Hematopoietic multipotent progenitor cell treated with erythropoietin and hydrocortisone succinate and interleukin-3 and kit ligand, for 4 days (in vitro differentiated cells): ENCODE data around the gene TOLLIP.
"Not testable (repeated sequence)": the region's sequence is repeated elsewhere in the genome, so short reads cannot be mapped to it uniquely, and the experiment has no call there.

Source experiments
- DNase-seq: peaks from one replicate; pipeline ENCODE4 v3.0.0-alpha.2; 2015

The TOLLIP gene

DNA sequence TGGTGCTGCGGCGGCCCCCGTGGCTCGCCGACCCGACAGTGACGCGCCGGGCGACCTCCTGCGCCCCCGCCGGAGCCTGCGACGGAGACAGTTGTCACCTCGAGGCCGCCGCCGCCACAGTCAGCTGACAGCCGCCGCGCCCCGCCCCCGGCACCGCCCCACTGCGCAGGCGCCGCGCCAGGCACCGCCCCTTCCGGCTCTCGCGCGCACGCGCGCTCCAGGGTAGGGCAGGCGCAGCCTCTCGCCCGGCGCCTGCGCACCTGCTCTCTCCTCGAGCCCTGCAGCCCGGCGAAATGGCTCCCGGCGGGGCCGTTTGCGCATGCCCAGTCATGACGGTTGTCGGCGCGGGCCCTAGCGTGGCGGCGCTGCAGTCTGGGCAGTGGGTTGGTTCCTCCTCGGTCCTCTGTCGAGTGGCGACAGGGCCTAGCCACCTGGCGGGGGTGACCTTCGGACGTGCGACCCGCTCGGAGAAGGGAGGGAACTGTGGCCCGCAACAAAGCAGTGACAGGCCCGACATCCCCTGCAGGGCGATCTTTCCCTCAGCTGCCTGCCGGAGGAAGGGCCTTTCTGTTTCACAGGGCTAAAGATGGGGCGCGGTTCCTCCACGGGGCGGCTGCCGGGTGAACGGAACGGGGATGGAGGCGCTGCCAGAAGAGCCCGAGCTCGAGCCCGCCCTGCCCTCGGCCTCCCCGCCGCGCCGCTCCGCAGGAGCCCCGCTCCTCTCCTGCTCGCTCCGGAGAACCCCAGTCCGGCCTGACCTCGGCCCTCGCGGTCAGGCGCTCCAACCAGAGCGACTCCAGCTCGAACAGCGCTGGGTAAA is at the start of gene TOLLIP:
TSS of gene TOLLIP (minus strand) at position 135 of the 820 bp plus-strand sequence. CDS start at position 1, 134 bp downstream.
- peak; percentile 97 for DNase-seq

DNA sequence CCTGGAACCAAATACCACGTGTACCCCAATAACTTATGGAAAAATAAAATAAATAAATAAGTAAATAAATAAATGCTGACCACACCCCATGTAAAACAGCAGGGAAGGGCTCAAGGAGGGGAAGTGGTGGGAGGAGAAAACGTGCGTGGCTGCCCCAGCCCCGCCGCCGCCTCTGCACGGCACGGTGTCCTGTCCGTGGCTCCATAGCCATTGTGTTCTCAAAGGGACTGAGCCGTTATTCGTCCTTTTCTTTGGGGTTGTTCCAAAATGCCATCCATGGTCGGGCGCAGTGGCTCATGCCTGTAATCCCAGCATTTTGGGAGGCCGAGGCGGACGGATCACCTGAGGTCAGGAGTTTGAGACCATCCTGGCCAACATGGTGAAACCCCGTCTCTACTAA is 49.5 kb upstream of the TOLLIP start:
- not testable (repeated sequence) for DNase-seq

DNA sequence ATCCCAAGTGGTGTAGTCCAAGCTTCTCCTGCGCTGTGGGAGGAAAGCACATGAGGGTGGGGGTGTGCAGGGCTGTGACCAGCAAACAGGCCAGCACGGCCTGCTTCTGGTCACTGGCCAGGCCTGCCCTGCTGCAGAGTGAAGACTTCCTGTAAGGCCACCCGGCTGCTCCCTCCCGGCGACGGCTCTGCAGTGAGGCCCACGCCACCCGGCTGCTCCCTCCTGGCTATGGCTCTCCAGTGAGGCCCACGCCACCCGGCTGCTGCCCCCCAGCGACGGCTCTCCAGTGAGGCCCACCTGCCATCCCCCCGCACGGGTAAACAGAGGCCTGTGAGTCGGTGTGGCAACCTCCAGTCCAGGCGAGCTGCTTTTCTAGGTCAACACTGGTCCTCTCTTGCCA is 48.9 kb upstream of the TOLLIP start:
- DNase-seq, result no peak

DNA sequence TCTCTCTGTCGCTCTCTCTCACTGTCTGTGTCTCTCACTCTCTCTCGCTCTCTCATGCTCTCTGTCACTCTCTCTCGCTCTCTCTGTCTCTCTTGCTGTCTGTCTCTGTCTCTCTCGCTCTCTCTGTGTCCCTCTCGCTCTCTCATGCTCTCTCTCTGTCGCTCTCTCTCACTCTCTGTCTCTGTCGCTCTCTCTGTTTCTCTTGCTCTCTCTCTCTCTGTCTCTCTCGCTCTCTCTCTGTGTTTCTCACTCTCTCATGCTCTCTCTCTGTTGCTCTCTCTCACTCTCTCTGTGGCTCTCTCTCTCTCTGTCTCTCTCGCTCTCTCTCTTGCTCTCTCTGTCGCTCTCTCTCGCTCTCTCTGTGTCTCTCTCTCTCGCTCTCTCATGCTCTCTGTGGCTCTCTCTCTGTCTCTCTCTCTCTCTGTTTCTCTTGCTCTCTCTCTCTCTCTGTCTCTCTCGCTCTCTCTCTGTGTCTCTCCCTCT is 47.1 kb upstream of the TOLLIP start:
- DNase-seq, result no peak

DNA sequence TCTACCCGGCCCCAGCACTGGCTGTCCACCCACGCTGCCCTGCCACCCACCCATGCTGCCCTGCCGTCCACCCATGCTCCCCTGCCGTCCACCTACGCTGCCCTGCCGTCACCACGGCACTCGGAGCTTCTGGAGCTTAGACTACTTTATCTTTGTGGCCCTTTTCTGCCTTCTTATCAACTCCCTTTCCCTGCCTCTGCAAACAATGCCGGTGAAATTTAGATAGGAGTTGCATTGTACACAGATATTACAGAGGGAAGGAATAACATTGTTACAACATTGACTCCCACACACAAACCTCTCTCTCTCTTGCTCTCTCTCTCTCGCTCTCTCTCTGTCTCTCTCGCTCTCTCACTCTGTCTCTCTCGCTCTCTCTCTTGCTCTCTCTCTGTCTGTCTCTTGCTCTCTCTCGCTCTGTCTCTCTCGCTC is 46.6 kb upstream of the TOLLIP start:
- no peak for DNase-seq

DNA sequence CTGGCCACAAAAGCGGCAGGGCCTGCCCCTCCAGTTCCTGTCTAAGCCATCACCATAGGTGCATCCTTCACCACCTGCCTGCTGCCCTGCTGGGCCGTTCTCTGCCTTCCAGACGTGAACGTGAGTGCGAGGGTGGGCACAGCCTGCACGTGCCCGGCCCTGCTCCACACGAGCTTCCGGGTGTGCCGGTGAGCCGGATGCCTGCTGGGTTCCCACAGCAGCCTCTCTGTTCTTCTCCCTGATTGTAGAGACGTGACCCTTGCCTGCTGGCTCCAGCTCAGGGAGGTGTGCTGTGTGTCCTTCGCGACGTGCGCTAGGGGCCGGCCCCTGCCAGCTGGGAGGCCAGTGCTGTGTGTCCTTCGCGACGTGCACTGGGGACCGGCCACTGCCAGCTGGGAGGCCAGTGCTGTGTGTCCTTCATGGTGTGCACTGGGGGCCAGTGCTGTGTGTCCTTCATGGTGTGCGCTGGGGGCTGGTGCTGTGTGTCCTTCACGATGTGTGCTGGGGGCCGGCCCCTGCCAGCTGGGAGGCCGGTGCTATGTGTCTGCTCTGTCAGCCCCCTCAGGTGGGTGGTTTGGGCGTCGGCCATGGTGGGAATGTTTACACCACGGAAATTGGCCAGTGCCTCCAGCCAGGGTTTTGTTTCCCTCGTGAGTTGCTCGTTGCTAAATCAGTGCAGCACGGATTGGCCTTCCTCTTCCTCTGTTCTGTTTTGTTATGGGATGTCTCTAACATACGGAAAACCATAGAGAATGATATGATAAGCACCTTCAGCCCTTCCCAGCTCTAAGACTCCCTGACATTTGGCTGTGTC is 44.9 kb upstream of the TOLLIP start:
- DNase-seq, result no peak

DNA sequence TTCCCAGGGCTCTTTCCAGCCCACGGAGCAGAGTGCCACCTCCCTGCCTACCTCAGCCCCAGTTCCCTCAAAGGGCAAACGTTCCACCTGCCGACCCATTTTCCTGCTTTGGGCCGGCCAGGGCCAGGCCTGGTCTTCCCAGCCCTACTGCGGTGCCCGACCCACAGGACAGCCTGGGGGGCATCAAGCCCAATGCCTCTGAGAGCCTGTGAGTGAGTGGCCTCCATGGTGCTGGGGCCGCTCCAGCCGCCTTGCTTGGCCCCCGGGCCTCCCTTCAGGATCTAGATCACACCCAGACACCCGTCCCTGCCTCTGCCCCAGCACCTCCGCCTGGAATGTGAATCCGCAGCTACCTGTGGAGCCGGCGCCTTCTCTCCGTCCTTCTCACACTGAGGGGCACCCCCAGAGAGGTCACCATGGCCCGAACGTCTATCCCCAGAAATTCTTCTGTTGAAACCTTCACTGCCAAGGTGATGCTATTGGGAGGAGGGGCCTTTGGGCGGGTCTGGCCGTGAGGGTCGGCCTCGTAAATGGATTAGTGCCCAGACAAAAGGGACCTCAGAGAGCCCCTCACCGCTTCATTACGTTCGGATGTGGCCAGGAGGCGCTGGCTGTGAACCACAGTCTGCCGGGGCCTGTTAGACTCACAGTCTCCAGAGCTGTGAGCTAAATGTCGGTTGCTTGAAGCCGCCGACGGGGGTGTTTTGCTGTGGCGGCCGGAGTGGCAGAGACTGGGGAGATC is 44.1 kb upstream of the TOLLIP start:
- no peak for DNase-seq

DNA sequence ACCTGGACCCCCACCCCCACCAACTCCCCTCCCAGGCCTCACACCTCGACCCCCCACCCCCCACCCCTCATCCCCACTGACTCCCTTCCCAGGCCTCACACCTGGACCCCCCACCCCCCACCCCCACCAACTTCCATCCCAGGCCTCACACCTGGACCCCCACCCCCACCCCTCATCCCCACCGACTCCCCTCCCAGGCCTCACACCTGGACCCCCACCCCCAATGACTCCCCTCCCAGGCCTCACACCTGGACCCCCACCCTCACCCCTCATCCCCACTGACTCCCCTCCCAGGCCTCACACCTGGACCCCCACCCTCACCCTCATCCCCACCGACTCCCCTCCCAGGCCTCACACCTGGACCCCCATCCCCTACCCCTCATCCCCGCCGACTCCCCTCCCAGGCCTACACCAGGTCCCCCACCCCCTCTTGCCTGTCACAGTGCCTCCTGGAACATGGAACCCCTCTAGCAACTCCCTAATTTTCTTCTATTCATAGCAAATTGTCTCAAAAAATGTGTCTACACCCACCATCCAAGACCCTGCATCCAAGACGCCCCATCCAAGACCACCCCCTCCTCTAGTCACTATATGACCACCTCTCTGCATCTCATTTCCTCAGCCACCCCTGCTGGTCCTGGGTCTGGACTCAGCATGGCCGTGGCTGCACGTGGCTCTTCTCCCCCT is 43.4 kb upstream of the TOLLIP start:
- no peak for DNase-seq

DNA sequence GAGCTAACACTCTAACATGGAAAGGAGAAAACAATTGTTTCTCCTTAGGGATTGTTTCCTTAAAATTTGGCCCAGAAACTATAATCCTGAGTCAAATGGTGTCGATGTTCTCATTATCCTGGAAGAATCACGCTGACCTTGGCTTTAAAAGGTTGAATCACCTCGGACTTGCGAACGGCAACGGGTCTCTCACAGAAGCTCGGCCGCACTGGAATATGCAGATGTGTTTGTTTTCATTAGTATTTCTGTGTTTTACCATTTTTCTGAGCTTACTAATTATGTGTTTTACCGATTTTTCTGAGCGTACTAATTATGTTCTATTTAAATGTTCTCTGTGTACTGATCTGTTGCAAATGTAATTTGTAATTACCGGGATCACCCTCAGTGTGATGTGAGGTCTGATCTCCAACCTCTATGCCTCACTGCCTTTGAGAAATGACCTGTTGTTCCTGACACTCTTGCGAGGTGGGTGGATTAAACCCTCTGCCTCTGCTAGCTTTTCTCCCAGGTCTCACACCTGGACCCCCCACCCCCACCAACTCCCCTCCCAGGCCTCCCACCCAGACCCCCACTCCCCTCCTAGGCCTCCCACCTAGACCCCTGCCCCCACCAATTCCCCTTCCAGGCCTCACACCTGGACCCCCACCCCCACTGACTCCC is 42.0 kb upstream of the TOLLIP start:
- DNase-seq, result peak; percentile 31

DNA sequence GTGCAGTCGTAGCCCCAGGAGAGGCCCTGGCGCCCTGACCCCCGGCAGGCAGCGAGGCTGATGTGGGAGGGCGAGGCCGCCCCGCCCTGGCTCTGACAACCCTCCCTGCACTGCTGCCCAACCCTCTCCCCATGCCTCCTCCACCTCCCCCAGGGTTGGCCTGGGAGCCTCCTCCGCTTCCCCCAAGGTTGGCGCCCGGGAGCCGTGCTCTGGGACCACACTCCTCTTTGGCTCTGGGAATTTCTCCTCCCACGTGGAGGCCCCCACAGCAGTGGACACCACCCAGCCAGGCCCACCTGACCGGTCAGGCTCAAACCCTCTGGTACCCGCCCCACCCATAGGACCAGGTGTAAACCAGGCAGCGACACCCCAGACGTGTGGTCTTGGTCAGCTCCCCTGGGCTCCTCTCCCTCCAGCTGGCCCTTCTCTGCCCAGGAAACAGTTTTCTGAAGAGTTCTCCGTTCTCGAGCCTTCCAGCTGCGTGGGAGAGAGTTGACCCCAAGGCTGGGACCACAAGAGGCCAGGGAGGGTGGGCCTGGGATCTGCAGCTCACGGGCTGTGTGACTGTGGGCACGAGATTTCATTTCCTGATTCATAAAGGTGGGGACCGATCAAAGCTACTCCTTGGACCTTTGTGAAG is 40.8 kb upstream of the TOLLIP start:
- DNase-seq, result no peak

DNA sequence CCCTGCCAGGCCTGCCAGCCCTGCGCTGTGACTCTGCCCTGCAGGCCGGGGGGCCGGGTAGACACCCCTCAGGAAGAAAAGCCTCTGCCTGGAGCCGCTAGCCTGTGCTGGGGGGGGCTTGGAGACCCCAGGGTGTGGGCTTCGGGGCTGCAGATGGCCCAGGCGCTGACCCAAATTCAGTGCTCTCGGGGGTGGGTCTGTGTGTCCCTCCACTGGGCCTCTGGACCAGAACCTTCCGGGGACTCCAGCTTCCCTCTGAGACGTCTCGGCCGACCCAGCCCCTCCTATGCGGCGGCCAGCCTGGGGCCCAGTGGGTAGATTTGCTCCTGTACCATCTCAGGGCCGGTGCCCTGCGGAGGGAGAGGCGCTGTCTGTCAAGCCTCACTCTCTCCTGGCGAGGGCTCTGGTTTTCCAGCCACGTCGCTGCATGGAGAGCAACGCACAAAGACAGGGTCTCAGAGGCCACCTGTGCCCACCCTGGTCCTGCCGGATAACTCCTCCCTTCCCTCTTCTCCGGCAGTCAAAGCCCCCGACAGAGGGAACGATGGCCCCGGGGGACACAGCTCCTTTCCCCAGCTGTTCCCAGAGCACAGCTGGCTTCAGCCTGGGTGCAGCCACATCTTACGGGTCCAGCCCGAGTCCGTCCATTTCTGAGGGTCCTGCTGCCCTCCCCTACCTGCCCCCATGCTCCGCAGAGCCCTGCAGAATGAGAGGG is 40.1 kb upstream of the TOLLIP start:
- no peak for DNase-seq

DNA sequence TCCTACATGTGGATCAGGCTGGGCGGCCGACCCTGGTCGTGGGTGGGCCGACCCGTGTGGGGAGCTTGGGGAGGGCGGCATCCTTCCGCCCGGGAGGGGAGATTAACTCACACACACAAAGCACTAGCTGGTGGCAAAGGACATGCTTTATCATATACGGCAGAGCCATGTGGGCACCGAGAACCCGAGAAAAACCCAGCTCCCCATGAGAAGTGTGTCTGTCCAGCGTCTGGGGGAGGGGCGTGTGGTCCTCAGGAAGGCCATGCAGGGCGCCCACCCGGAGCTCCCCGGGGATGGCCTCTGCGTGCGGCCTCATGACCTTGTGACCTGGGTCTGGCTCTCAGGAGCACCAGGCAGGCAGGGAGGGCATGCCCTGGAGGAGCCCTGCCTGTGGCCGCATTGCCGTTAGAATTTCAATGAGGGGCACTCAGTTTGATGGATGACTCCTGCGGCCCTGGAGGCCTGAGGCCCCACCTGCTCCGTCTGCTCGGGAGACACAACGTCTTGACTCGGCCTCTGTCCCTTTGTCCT is 39.4 kb upstream of the TOLLIP start:
- DNase-seq, result no peak

DNA sequence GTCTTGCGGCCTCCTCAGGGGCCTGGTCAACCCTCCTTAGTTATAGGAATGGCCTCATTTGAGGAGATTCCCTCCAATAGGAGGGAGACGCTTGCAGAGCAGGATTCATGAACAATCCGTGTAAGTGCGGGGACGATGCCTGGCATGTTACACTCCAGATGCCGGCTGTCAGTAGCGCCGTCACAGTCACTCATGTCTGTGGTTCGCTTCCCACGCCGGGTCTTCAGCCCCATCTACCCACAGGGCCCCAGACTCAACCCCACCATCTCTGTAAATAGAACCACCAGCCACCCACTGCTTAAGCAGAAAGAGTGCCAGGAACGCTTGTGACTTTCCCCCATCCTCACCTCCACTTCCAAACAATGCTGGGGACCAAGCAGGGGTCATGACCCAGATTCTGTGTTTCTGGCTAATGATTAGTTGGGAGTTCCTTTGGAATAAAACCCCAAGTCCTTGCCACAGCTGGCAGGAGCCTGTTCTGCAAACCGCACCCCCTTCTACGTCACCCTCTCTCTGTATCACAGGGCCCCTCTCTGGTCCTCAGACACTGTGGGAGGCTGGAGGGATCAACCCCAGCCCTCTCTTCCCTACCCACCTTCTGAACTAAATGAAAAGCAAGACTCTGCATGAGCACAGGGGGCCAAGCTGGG is 38.8 kb upstream of the TOLLIP start:
- no peak for DNase-seq

DNA sequence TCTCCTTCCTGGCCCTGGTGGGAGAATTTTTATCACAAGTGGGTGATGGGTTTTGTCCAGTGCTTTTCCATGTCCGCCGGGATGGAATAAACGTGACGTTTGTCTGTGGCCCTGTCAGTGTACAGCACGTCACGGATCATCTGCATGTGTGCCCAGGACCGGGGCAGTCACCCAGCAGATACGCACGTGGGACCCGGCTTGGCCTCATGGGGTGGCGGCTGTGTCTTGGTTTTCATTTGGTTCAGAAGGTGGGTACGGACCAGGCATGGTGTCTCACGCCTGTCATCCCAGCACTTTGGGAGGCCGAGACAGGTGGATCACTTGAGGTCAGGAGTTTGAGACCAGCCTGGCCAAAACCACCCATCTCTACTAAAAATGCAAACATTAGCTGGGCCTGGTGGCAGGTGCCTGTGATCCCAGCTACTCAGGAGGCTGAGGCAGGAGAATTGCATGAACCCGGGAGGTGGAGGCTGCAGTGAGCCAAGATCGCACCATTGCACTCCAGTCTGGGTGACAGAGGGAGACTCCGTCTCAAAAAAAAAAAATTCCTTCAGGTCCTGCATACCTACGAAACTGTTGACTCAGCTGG is 38.1 kb upstream of the TOLLIP start:
- not testable (repeated sequence) for DNase-seq

DNA sequence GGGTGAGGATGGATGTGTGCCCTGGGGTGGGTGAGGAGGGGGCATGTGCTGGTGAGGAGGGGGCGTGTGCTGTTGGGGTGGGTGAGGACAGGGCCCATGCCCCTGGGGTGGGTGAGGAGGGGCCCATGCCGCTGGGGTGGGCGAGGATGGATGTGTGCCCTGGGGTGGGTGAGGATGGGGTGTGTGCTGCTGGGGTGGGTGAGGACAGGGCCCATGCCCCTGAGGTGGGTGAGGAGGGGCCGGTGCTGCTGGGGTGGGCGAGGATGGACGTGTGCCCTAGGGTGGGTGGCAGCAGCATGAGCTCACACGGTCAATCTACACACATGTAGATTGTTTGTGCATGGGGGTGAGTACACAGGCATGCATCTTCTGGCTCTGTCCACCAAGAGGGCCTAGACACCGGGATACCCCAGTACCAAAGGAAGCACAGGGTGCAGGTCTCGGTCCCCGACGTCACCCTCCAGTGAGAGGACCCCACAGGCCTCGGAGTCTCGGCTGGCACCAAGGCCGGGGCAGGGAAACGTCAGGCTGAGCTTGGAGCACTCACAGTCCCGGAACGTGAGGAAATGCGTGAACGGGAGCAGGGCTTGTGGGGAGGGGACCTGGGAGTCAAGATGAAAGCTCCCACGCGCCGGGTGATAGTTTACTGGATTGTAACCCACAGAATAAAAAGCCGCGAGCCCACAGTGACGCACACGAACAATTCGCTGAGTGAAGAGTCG is 37.4 kb upstream of the TOLLIP start:
- DNase-seq, result no peak

DNA sequence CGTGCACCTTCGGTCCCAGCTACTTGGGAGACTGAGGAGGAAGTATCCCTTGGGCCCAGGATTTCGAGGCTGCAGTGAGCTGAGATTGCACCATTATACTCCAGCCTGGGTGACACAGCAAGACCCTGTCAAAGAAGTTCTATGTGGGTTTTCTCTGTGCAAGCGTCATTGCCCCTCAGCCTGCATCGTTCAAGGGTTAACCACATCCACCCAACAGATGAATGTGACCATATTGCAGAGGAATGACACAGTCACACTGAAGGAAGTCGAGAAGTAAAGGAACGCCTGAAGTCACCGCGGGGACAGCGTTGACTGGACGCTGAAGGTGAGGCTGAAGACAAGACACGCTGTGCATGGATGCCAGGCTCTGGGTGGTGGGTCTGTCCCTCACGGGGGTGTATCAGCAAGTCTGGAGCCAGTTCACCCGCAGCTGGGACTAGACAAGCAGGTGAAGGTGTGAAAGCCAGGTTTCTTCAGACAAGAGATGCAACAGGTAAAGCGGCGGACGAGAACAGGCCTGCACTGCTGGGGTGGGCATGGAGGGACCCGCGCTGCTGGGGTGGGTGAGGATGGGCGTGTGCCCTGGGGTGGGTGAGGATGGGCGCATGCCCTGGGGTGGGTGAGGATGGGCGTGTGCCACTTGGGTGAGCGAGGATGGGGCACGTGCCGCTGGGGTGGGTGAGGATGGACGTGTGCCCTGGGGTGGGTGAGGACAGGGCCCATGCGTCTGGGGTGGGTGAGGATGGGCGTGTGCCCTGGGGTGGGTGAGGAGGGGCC is 36.5 kb upstream of the TOLLIP start:
- DNase-seq, result peak; percentile 24

DNA sequence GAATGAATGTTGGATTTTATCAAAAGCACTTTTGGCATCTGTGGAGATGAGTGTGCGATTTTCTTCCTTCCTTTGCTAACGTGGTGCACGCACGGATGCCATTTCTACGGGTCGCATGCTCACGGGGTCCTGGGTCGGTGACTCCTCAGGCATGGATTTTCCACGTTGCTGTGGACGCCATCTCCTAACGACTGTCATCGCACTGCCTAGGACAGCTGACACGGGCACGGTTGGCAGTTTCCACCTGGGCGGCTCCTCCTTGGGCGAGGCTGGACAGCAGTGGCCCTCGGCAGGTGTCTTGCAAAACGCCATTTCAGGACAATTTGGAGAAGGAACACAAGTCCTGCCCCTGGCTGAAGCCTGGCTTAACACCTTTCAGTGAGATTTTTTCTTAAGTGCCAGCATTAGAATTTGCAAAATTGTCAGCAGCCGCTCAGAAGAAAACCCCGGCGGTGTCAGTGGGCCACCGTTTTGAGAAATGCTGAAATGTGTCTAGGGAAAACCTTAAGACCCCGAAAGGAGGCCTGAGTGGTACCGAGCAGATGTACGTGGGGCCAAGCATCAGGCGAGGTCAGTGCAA is 34.7 kb upstream of the TOLLIP start:
- no peak for DNase-seq
